ENCODE data around the gene SQSTM1. TPM values are rescaled to one million over a fixed set of nuclear protein-coding genes. Genes with fewer than 3 reads are reported as not detected.

SQSTM1 gene
- total and polyA plus RNA-seq, 9 of the 15 experiments (the other 6 are each of a cell fraction or from before 2014, with no cell fraction given): 5.6 to 148 (median 64.0) TPM

GRCh38 chr5:179818746-179819295 is 1.9 kb upstream of the SQSTM1 start (continued):
- TF ChIP-seq, protein P1, sequence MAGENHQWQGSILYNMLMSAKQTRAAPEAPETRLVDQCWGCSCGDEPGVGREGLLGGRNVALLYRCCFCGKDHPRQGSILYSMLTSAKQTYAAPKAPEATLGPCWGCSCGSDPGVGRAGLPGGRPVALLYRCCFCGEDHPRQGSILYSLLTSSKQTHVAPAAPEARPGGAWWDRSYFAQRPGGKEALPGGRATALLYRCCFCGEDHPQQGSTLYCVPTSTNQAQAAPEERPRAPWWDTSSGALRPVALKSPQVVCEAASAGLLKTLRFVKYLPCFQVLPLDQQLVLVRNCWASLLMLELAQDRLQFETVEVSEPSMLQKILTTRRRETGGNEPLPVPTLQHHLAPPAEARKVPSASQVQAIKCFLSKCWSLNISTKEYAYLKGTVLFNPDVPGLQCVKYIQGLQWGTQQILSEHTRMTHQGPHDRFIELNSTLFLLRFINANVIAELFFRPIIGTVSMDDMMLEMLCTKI (IDR thresholded peaks at IDR 0.05; ENCODE audit: partially characterized antibody): no peak
- TF ChIP-seq FOSL1 (tag; conservative IDR thresholded peaks at IDR 0.05) (peak; percentile 98), MEF2A (IDR thresholded peaks at IDR 0.05; ENCODE audit: control insufficient read depth, low read depth, low read length) (0 out of 2 replicates have a peak, but pooled peaks have one; percentile 12), NR2C2 (CRISPR knock-in tag; IDR thresholded peaks at IDR 0.05) (peak; percentile 94), NR2C2 (tag; IDR thresholded peaks at IDR 0.05) (peak; percentile 98), CBX1 (IDR thresholded peaks at IDR 0.05; ENCODE audit: low read depth) (no peak), ERF (CRISPR knock-in tag; IDR thresholded peaks at IDR 0.05) (peak; percentile 78; the same call in 1 of the 2 replicates), POLR2G (IDR thresholded peaks at IDR 0.05; ENCODE audit: low read depth, low read length) (peak; percentile 80), MXI1 (IDR thresholded peaks at IDR 0.05; ENCODE audit: low read depth, low read length) (peak; percentile 46; the same call in 1 of the 2 replicates), NFE2 (IDR thresholded peaks at IDR 0.05; ENCODE audit: low read depth) (peak; percentile 91), FOXJ2 (tag; IDR thresholded peaks at IDR 0.05) (peak; percentile 97), E2F1 (CRISPR knock-in tag; IDR thresholded peaks at IDR 0.05) (0 out of 2 replicates have a peak, but pooled peaks have one; percentile 43), JUND (IDR thresholded peaks at IDR 0.05; ENCODE audit: borderline replicate concordance, low read depth, low read length) (peak; percentile 99), JUND (tag; IDR thresholded peaks at IDR 0.05; ENCODE audit: borderline replicate concordance, low read depth, low read length) (peak; percentile 95; the same call in 1 of the 3 replicates), OTX1 (CRISPR knock-in tag; IDR thresholded peaks at IDR 0.05) (0 out of 2 replicates have a peak, but pooled peaks have one; percentile 41), XRCC4 (IDR thresholded peaks at IDR 0.05; ENCODE audit: extremely low read depth, insufficient read depth, insufficient read length) (no peak), MTA2 (IDR thresholded peaks at IDR 0.05; ENCODE audit: low read depth) (peak; percentile 48; the same call in 1 of the 2 replicates), POLR2AphosphoS2 (IDR thresholded peaks at IDR 0.05; ENCODE audit: low read length) (no peak; the same call in 1 of the 2 replicates), ZNF347 (CRISPR knock-in tag; IDR thresholded peaks at IDR 0.05; ENCODE audit: low read depth) (no peak), HDAC1 (IDR thresholded peaks at IDR 0.05) (peak in 1 of 2 experiments; percentile 76; a peak in 3 of 4 replicates), FOXO4 (CRISPR knock-in tag; IDR thresholded peaks at IDR 0.05) (no peak)
- TF ChIP-seq, protein P2, sequence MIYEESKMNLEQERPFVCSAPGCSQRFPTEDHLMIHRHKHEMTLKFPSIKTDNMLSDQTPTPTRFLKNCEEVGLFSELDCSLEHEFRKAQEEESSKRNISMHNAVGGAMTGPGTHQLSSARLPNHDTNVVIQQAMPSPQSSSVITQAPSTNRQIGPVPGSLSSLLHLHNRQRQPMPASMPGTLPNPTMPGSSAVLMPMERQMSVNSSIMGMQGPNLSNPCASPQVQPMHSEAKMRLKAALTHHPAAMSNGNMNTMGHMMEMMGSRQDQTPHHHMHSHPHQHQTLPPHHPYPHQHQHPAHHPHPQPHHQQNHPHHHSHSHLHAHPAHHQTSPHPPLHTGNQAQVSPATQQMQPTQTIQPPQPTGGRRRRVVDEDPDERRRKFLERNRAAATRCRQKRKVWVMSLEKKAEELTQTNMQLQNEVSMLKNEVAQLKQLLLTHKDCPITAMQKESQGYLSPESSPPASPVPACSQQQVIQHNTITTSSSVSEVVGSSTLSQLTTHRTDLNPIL (CRISPR knock-in tag; IDR thresholded peaks at IDR 0.05): no peak
- TF ChIP-seq, protein P3, sequence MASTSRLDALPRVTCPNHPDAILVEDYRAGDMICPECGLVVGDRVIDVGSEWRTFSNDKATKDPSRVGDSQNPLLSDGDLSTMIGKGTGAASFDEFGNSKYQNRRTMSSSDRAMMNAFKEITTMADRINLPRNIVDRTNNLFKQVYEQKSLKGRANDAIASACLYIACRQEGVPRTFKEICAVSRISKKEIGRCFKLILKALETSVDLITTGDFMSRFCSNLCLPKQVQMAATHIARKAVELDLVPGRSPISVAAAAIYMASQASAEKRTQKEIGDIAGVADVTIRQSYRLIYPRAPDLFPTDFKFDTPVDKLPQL (IDR thresholded peaks at IDR 0.05; ENCODE audit: extremely low read depth, insufficient read length): no peak

Data from K562 (cell line).